ENCODE results near the gene XRCC5. TPM values are rescaled to one million over a fixed set of nuclear protein-coding genes. Genes with fewer than 3 reads are reported as not detected.

XRCC5 gene
- total RNA-seq, 2 donors from 2014 or later: 492 to 493 TPM

GRCh38 chr2:216092646-216093045, 16.5 kb upstream of the XRCC5 start:
- H3K4me1 ChIP-seq (ENCODE audit: control insufficient read depth, insufficient read depth, low read length): no peaks in the 10 kb centered on the region
- H3K4me3 ChIP-seq (ENCODE audit: low read length): no peak overlapping the region
- H3K9me3 ChIP-seq (ENCODE audit: control insufficient read depth, low read length): no peaks in the 10 kb centered on the region
- no peaks in the 10 kb centered on the region for H3K36me3 Mint-ChIP-seq (ENCODE audit: low read depth)
- TF ChIP-seq CTCF (conservative IDR thresholded peaks at IDR 0.05): no peak
- H3K4me1 Mint-ChIP-seq: no peaks in the 10 kb centered on the region
- no peak overlapping the region for H3K27ac Mint-ChIP-seq
- no peak overlapping the region for H3K27ac ChIP-seq (ENCODE audit: low read depth, low read length)
- H3K27me3 ChIP-seq (ENCODE audit: control insufficient read depth, insufficient read depth, low read length, poor library complexity, severe bottlenecking): no peaks in the 10 kb centered on the region
- 71 to 84% methylated on average over 1 to 2 of the region's 2 CpGs for WGBS, 2 experiments (ENCODE audit: insufficient coverage in 1 of 2, insufficient read length in 1 of 2)
- H3K36me3 ChIP-seq (ENCODE audit: control insufficient read depth, insufficient read depth, low read length): no peaks in the 10 kb centered on the region
- H3K9me3 Mint-ChIP-seq: no peaks in the 10 kb centered on the region
- no peak for DNase-seq
- H3K27me3 Mint-ChIP-seq (ENCODE audit: insufficient read depth): no peaks in the 10 kb centered on the region
- H3K9ac ChIP-seq (ENCODE audit: extremely low read depth, low read length, poor library complexity, severe bottlenecking): no peak overlapping the region
- no peak overlapping the region for H3K4me3 Mint-ChIP-seq

- no peaks in the 10 kb centered on the region for H3K36me3 Mint-ChIP-seq (ENCODE audit: low read depth)
- Histone ChIP-seq H3K9ac (ENCODE audit: extremely low read depth, low read length, poor library complexity, severe bottlenecking) (no peak overlapping the region), H3K4me1 (ENCODE audit: control insufficient read depth, insufficient read depth, low read length) (no peaks in the 10 kb centered on the region), H3K27me3 (ENCODE audit: control insufficient read depth, insufficient read depth, low read length, poor library complexity, severe bottlenecking) (no peaks in the 10 kb centered on the region), H3K27ac (ENCODE audit: low read depth, low read length) (no peak overlapping the region), H3K9me3 (ENCODE audit: control insufficient read depth, low read length) (no peaks in the 10 kb centered on the region), H3K4me3 (ENCODE audit: low read length) (no peak overlapping the region), H3K36me3 (ENCODE audit: control insufficient read depth, insufficient read depth, low read length) (no peaks in the 10 kb centered on the region)
- H3K9me3 Mint-ChIP-seq: no peaks in the 10 kb centered on the region
- H3K4me3 Mint-ChIP-seq: no peak overlapping the region
- H3K27ac Mint-ChIP-seq: no peak overlapping the region
- no peak for TF ChIP-seq CTCF (conservative IDR thresholded peaks at IDR 0.05)
- 92 to 93% methylated on average over 3 of the region's 3 CpGs for WGBS, 2 experiments (ENCODE audit: insufficient coverage in 1 of 2, insufficient read length in 1 of 2)
- no peak for DNase-seq
- H3K4me1 Mint-ChIP-seq: no peaks in the 10 kb centered on the region
- no peaks in the 10 kb centered on the region for H3K27me3 Mint-ChIP-seq (ENCODE audit: insufficient read depth)
Measured at GRCh38 chr2:216094701-216095100, 14.4 kb upstream of the XRCC5 start.

GRCh38 chr2:216098421-216099334, 10.5 kb upstream of the XRCC5 start:
- no peaks in the 10 kb centered on the region for H3K36me3 Mint-ChIP-seq (ENCODE audit: low read depth)
- no peak overlapping the region for H3K4me3 Mint-ChIP-seq
- H3K9me3 ChIP-seq (ENCODE audit: control insufficient read depth, low read length): no peaks in the 10 kb centered on the region
- WGBS, 2 experiments (ENCODE audit: insufficient coverage in 1 of 2, insufficient read length in 1 of 2): 93 to 95% methylated on average over 6 to 9 of the region's 9 CpGs
- no peak for TF ChIP-seq CTCF (conservative IDR thresholded peaks at IDR 0.05)
- no peaks in the 10 kb centered on the region for H3K9me3 Mint-ChIP-seq
- no peaks in the 10 kb centered on the region for H3K36me3 ChIP-seq (ENCODE audit: control insufficient read depth, insufficient read depth, low read length)
- H3K27ac ChIP-seq (ENCODE audit: low read depth, low read length): no peak overlapping the region
- H3K9ac ChIP-seq (ENCODE audit: extremely low read depth, low read length, poor library complexity, severe bottlenecking): no peak overlapping the region
- no peak overlapping the region for H3K27ac Mint-ChIP-seq
- no peaks in the 10 kb centered on the region for H3K27me3 ChIP-seq (ENCODE audit: control insufficient read depth, insufficient read depth, low read length, poor library complexity, severe bottlenecking)
- no peaks in the 10 kb centered on the region for H3K27me3 Mint-ChIP-seq (ENCODE audit: insufficient read depth)
- H3K4me1 ChIP-seq (ENCODE audit: control insufficient read depth, insufficient read depth, low read length): no peaks in the 10 kb centered on the region
- no peaks in the 10 kb centered on the region for H3K4me1 Mint-ChIP-seq
- H3K4me3 ChIP-seq (ENCODE audit: low read length): no peak overlapping the region
- no peak for DNase-seq
